Hepatocyte (in vitro differentiated cells): ENCODE data around the gene ADAMTS9.

Experiments used
- CTCF ChIP-seq: fragments of 200-600 bp; sonication (generic); IDR thresholded peaks from 2 replicates; pipeline ENCODE4 v1.5.1; 2016; ENCODE audit warnings: antibody characterized with exemption, mild to moderate bottlenecking; ENCODE audit not compliant: poor library complexity
- EZH2 ChIP-seq: fragments of 200-600 bp; sonication (generic); IDR thresholded peaks from 2 replicates; pipeline ENCODE4 v1.6.1; 2016; ENCODE audit warnings: antibody characterized with exemption, mild to moderate bottlenecking, borderline replicate concordance
- EZH2phosphoT487 ChIP-seq: fragments of 200-600 bp; sonication (generic); IDR thresholded peaks from one replicate; pipeline ENCODE4 v1.6.1; 2018; ENCODE audit warnings: antibody characterized with exemption, mild to moderate bottlenecking, low read depth, moderate library complexity; ENCODE audit not compliant: unreplicated experiment, severe bottlenecking

DNA sequence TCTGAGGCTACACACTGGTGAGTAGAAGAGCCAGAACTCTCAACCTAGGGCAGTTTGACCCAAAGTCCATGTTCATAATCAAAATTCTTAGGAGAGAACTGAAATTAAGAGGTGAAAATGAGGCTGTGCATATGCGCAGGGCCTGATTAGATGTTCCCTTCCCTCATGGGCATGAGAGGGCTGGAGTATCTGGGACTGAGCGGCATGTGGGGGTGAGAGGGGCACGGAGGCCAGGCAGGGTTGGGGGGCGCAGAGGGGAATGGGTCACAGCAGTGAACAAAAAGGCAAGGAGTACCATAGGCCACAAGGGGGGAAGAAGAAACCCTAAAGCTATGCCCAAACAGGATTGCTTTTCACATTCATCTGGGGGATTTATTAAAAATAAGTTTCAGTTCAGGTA is 31.3 kb downstream of the ADAMTS9 start:
- TF ChIP-seq EZH2phosphoT487 (no peak), CTCF (no peak), EZH2 (no peak)
